ENCODE data around the gene DCUN1D2. TPM values are rescaled to one million over a fixed set of nuclear protein-coding genes. Genes with fewer than 3 reads are reported as not detected.

DCUN1D2 gene
- total RNA-seq, 1 donor from 2014 or later: 16.0 TPM

- no peak for DNase-seq (ENCODE audit: low spot score)
Measured at GRCh38 chr13:113423520-113424163, 66.9 kb downstream of the DCUN1D2 start.

- no peak for DNase-seq (ENCODE audit: low spot score)
Measured at GRCh38 chr13:113422807-113423519, 67.5 kb downstream of the DCUN1D2 start.

- peak; percentile 58 for DNase-seq (ENCODE audit: low spot score)
Measured at GRCh38 chr13:113421673-113422270, 68.7 kb downstream of the DCUN1D2 start.

GRCh38 chr13:113420833-113421600 lies 69.5 kb downstream of the DCUN1D2 start:
- no peak for DNase-seq (ENCODE audit: low spot score)

GRCh38 chr13:113420232-113420631 lies 70.3 kb downstream of the DCUN1D2 start:
- DNase-seq (ENCODE audit: low spot score): no peak

- no peak for DNase-seq (ENCODE audit: low spot score)
Measured at GRCh38 chr13:113419531-113420193, 70.8 kb downstream of the DCUN1D2 start.

GRCh38 chr13:113418722-113419049 lies 71.8 kb downstream of the DCUN1D2 start:
- no peak for DNase-seq (ENCODE audit: low spot score)

GRCh38 chr13:113417836-113418721 lies 72.4 kb downstream of the DCUN1D2 start:
- no peak for DNase-seq (ENCODE audit: low spot score)

GRCh38 chr13:113417008-113417751 lies 73.3 kb downstream of the DCUN1D2 start:
- DNase-seq (ENCODE audit: low spot score): no peak

GRCh38 chr13:113415825-113416224 lies 74.7 kb downstream of the DCUN1D2 start:
- DNase-seq (ENCODE audit: low spot score): no peak

- DNase-seq (ENCODE audit: low spot score): no peak
Measured at GRCh38 chr13:113415032-113415431, 75.5 kb downstream of the DCUN1D2 start.

GRCh38 chr13:113414335-113414734 lies 76.2 kb downstream of the DCUN1D2 start:
- no peak for DNase-seq (ENCODE audit: low spot score)

- DNase-seq (ENCODE audit: low spot score): no peak
Measured at GRCh38 chr13:113413898-113414282, 76.6 kb downstream of the DCUN1D2 start.

GRCh38 chr13:113413178-113413897 lies 77.2 kb downstream of the DCUN1D2 start:
- no peak for DNase-seq (ENCODE audit: low spot score)

- no peak for DNase-seq (ENCODE audit: low spot score)
Measured at GRCh38 chr13:113412440-113412839, 78.1 kb downstream of the DCUN1D2 start.

GRCh38 chr13:113411216-113412023 lies 79.1 kb downstream of the DCUN1D2 start:
- DNase-seq (ENCODE audit: low spot score): no peak

GRCh38 chr13:113410472-113411201 lies 79.9 kb downstream of the DCUN1D2 start:
- DNase-seq (ENCODE audit: low spot score): peak; percentile 39

- no peak for DNase-seq (ENCODE audit: low spot score)
Measured at GRCh38 chr13:113408562-113408961, 81.9 kb downstream of the DCUN1D2 start.

Measured in mucosa of gallbladder (tissue), 1 donor.